Spleen (tissue), 7 donors: ENCODE results near the gene ENTR1.

Experiments
- POLR2A ChIP-seq, 3 donors: fragments of 450-650 bp; IDR thresholded peaks; one replicate each; pipeline ENCODE4 v1.5.1; 2017; ENCODE audit warnings: antibody characterized with exemption in 3 of 3, mild to moderate bottlenecking in 1 of 3
- POLR2AphosphoS5 ChIP-seq, 3 donors: sonication (generic); formaldehyde crosslinking; IDR thresholded peaks; one replicate each; pipeline ENCODE4 v1.5.1; 2017; ENCODE audit warnings: antibody characterized with exemption in 3 of 3
- TF ChIP-seq, protein P1 (sequence below), 11 experiments: fragments of 200-600 bp in 7 of 11; fragments of 450-650 bp in 4 of 11; sonication (generic) in 4 of 11; IDR thresholded peaks in 8 of 11; conservative IDR thresholded peaks in 3 of 11; 1 replicate in 7 of 11; 2 replicates in 4 of 11; pipeline versions ENCODE4 v1.4.0 to v1.8.0; 2016 to 2021; ENCODE audit warnings: antibody characterized with exemption in 11 of 11, inconsistent platforms in 4 of 11, mild to moderate bottlenecking in 1 of 11
- donor health status: DM: no; HTN: no; CAD: no; lungs with moderate emphysema.
- donor health status: DM: no; HTN: no; CAD: no.
- donor health status: DM: no; HTN: no; CAD: no.

DNA sequence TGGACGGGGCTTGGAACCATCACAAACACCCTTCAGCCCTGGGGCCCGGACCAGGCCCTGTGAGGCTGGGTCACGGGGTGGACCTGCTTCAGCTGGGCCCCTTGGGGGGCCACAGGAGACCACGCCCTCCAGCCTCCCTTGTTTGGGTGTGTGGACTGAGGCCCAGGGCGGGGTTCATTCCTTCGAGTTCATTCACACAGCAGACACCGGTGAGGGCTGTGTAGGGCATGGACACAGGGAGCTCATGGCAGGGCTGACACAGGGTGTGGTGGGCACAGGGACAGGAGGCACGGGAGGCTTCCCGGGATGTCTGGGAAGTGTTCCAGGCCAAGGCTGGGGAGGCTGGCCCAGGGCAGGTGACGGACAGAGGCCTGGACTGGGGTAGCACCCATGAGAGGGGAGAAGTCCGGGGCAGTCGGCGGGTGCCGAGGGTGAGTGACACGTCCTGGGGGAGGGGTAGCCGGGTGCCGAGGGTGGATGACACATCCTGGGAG lies 55.8 kb downstream of the ENTR1 start:
- TF ChIP-seq, protein P1, sequence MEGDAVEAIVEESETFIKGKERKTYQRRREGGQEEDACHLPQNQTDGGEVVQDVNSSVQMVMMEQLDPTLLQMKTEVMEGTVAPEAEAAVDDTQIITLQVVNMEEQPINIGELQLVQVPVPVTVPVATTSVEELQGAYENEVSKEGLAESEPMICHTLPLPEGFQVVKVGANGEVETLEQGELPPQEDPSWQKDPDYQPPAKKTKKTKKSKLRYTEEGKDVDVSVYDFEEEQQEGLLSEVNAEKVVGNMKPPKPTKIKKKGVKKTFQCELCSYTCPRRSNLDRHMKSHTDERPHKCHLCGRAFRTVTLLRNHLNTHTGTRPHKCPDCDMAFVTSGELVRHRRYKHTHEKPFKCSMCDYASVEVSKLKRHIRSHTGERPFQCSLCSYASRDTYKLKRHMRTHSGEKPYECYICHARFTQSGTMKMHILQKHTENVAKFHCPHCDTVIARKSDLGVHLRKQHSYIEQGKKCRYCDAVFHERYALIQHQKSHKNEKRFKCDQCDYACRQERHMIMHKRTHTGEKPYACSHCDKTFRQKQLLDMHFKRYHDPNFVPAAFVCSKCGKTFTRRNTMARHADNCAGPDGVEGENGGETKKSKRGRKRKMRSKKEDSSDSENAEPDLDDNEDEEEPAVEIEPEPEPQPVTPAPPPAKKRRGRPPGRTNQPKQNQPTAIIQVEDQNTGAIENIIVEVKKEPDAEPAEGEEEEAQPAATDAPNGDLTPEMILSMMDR (IDR thresholded peaks at IDR 0.05 in 8 of 11, conservative IDR thresholded peaks at IDR 0.05 in 3 of 11), result no peak
- no peak for TF ChIP-seq POLR2A (IDR thresholded peaks at IDR 0.05)
- TF ChIP-seq POLR2AphosphoS5 (IDR thresholded peaks at IDR 0.05), result peak in 1 of 3 donors; percentile 31
